Dendritic cell treated with granulocyte-macrophage colony-stimulating factor and Interleukin-4, amounts not matched to agents 40 ng/mL and 50 ng/mL, for 4 days (primary cell): Measurements from ENCODE around the gene TMEM233.
"Not testable (repeated sequence)": the region's sequence is repeated elsewhere in the genome, so short reads cannot be mapped to it uniquely, and the experiment has no call there.

ENCODE experiments used
- H3K27ac Mint-ChIP-seq: one replicate; pipeline ENCODE4 v1.8.0; 2022; ENCODE audit warnings: mild to moderate bottlenecking, mixed read lengths
- H3K27me3 Mint-ChIP-seq: one replicate; pipeline ENCODE4 v1.8.0; 2022; ENCODE audit warnings: mild to moderate bottlenecking, mixed read lengths
- H3K36me3 Mint-ChIP-seq: one replicate; pipeline ENCODE4 v1.8.0; 2022; ENCODE audit warnings: low read depth, mixed read lengths
- H3K4me1 Mint-ChIP-seq: one replicate; pipeline ENCODE4 v1.8.0; 2022; ENCODE audit warnings: low read depth, mixed read lengths
- H3K4me3 Mint-ChIP-seq: one replicate; pipeline ENCODE4 v1.8.0; 2022; ENCODE audit warnings: mild to moderate bottlenecking, moderate library complexity, mixed read lengths
- H3K9me3 Mint-ChIP-seq: one replicate; pipeline ENCODE4 v1.8.0; 2022; ENCODE audit warnings: mixed read lengths
- intact Hi-C: fragments of 100-400 bp; cut with micrococcal nuclease; formaldehyde crosslinking; loops from one replicate; pipeline ENCODE4 v1.15.0; 2022

Gene TMEM233

DNA sequence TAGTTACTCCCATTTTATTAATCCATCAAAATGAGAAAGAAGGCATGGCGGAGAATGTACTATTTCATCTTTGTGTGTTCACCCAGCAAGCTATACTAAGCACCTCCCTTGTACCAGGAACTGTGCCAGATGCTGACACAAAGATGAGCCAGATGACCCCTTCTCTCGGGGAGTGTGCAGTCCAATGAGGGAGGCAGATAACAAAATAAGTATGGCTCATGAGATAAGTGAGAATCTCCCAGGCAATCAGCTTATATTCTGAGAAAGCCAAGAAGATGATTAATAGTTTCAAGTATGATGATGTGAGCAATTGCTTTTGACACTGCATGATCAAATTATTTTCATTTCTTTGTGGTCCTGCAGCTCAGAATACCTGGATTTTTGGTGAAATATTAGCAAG is 1.3 kb upstream of the TMEM233 start:
- intact Hi-C loops, result no loop called here
- Mint-ChIP-seq H3K27me3 (peaks cover 51% of the 10 kb centered on the region), H3K27ac (no peak overlapping the region), H3K4me3 (no peak overlapping the region), H3K36me3 (no peaks in the 10 kb centered on the region), H3K9me3 (no peaks in the 10 kb centered on the region), H3K4me1 (no peaks in the 10 kb centered on the region)

DNA sequence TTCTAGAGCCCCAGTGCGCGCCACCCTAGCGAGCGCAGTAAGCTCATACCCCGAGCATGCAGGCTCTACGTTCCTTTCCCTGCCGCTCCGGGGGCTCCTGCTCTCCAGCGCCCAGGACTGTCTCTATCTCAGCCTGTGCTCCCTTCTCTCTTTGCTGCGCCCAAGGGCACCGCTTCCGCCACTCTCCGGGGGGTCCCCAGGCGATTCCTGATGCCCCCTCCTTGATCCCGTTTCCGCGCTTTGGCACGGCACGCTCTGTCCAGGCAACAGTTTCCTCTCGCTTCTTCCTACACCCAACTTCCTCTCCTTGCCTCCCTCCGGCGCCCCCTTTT is 791 bp downstream of the TMEM233 start:
- H3K4me3 Mint-ChIP-seq, result no peak overlapping the region
- H3K27me3 Mint-ChIP-seq, result peaks cover 54% of the 10 kb centered on the region
- no peaks in the 10 kb centered on the region for H3K36me3 Mint-ChIP-seq
- no peak overlapping the region for H3K27ac Mint-ChIP-seq
- H3K4me1 Mint-ChIP-seq, result no peaks in the 10 kb centered on the region
- intact Hi-C loops, result no loop called here
- H3K9me3 Mint-ChIP-seq, result no peaks in the 10 kb centered on the region

DNA sequence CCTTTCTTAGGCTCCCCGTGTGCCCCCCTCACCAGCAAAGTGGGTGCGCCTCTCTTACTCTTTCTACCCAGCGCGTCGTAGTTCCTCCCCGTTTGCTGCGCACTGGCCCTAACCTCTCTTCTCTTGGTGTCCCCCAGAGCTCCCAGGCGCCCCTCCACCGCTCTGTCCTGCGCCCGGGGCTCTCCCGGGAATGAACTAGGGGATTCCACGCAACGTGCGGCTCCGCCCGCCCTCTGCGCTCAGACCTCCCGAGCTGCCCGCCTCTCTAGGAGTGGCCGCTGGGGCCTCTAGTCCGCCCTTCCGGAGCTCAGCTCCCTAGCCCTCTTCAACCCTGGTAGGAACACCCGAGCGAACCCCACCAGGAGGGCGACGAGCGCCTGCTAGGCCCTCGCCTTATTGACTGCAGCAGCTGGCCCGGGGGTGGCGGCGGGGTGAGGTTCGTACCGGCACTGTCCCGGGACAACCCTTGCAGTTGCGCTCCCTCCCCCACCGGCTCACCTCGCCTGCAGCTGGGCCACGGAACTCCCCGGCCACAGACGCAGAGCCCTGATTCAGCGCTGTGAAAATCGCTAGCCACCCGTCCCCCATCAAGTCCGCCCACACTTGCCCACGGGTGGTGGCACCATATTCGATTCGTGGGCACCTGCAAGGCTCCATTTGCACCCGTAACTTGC is 1.3 kb downstream of the TMEM233 start:
- H3K9me3 Mint-ChIP-seq, result no peaks in the 10 kb centered on the region
- no peak overlapping the region for H3K27ac Mint-ChIP-seq
- peaks cover 56% of the 10 kb centered on the region for H3K27me3 Mint-ChIP-seq
- H3K4me3 Mint-ChIP-seq, result no peak overlapping the region
- no peaks in the 10 kb centered on the region for H3K36me3 Mint-ChIP-seq
- no peaks in the 10 kb centered on the region for H3K4me1 Mint-ChIP-seq
- intact Hi-C loops, result no loop called here

DNA sequence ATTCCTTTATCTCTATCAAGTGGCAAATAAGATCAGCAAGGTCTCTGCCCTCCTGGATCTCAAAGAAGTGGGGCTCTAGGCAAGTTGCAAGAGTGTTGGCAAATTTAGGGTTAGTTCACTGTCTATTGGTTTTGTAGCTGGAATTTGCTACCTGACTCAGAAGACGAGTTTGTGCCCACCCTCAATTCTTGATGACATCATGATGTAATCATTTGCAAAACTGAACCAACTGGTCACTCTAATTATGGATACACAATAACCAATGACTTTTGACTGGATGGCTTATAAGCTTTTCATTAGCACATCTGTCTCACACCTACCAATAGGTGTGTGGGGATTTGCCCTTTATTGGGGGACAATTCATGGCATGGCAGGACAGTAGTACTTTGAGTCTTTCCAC is 4.6 kb downstream of the TMEM233 start:
- H3K36me3 Mint-ChIP-seq, result no peaks in the 10 kb centered on the region
- H3K27ac Mint-ChIP-seq, result no peak overlapping the region
- H3K4me1 Mint-ChIP-seq, result no peaks in the 10 kb centered on the region
- H3K9me3 Mint-ChIP-seq, result no peaks in the 10 kb centered on the region
- intact Hi-C loops, result no loop called here
- no peak overlapping the region for H3K4me3 Mint-ChIP-seq
- H3K27me3 Mint-ChIP-seq, result peaks cover 47% of the 10 kb centered on the region

DNA sequence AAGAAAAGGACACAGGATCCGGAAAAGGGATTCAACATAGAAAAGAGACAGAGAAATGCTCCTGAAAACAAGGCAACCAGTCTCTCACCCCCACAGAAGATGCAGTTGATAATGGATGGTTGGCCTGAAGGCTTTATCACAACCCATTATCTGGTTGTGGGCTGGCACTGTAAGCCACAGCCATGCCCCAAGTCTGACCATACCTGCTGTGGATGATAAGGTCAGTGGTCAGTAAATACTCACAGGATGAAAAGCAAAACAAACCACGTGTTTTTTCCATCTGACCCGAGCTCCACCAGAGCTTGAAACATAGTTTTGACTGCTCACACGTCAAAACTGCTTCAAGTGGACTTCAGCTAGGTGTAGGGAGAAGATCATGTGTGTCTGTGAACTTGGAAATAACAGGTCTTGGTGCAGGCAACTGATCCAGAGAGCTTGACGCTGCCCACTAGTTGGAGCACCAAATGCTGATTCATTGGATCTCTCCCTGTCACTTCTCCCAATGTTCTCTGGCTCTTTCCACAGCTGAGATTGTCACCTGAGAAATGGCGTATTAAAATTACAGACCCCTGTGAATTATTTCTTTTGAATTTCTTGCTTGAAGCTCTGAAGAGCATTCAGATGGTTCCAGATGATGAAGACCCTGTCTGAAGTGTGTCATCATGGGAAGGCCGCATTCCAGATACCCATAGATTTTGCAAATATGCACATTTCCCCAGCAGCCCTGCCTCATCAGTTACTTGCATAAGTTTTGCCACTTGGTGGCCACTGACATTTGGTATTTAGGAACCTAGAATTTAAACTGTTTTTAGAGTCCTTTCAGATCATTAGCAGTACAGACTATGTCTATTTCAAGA is 8.5 kb downstream of the TMEM233 start:
- intact Hi-C loops, result no loop called here
- Mint-ChIP-seq H3K36me3 (no peaks in the 10 kb centered on the region), H3K27me3 (peaks cover 14% of the 10 kb centered on the region), H3K27ac (no peak overlapping the region), H3K4me3 (no peak overlapping the region), H3K4me1 (no peaks in the 10 kb centered on the region), H3K9me3 (no peaks in the 10 kb centered on the region)

DNA sequence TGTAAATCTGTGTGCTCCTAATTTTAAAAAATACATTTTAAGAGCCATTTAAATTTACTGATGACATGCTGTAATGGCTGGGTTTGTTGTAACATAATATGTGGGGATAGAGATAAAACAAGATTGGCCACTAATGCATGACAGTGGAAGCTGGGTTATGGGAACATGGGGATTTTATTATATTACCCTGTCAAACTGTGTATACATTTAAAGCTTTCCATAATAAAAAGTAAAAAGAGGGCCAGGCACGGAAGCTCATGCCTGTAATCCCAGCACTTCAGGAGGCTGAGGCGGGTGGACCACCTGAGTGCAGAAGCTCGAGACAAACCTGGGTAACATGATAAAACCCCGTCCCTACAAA is 9.1 kb downstream of the TMEM233 start:
- no peak overlapping the region for H3K27ac Mint-ChIP-seq

DNA sequence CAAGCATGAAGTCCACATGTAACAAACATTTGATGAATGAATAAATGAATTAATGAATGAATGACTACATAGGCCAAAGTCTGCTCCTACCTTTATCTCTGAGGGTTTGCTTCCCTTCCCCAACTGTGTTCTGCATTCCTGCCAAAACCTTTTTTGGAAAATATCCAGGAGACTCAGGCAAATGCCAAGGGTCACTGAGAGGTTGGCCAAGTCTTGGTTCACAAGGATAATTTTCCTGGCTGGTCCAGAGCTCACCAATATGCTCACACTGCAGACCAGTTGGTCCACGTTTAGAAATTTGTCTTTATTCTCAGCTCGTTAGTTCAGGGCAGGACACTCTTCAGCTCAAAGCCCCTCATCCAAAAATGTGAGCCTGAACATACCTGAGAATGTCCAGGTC is 10.2 kb downstream of the TMEM233 start:
- no peak overlapping the region for H3K4me3 Mint-ChIP-seq
- no peaks in the 10 kb centered on the region for H3K36me3 Mint-ChIP-seq
- H3K9me3 Mint-ChIP-seq, result no peaks in the 10 kb centered on the region
- H3K27me3 Mint-ChIP-seq, result peaks cover 11% of the 10 kb centered on the region
- intact Hi-C loops, result no loop called here
- no peaks in the 10 kb centered on the region for H3K4me1 Mint-ChIP-seq
- no peak overlapping the region for H3K27ac Mint-ChIP-seq

More for the DNA sequence above, 9.1 kb downstream of the TMEM233 start:
- H3K27me3 Mint-ChIP-seq, result peaks cover 14% of the 10 kb centered on the region
- H3K36me3 Mint-ChIP-seq, result no peaks in the 10 kb centered on the region
- intact Hi-C loops, result no loop called here
- no peaks in the 10 kb centered on the region for H3K4me1 Mint-ChIP-seq
- no peaks in the 10 kb centered on the region for H3K9me3 Mint-ChIP-seq
- no peak overlapping the region for H3K4me3 Mint-ChIP-seq

DNA sequence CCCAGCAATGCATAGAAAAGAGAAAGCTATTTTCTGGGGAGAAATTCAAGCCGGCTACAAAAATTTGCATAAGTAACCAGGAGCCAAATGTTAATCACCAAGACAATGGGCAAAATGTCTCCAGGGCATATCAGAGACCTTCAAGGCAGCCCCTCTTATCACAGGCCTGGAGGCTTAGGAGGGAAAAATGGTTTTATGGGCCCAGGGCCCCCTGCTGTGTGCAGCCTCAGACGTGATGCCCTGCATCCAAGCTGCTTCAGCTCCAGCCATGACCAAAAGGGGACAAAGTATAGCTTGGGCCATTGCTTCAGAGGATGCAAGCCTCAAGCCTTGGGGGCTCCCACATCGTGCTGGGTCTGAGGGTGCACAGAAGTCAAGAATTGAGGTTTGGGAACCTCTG is 15.8 kb downstream of the TMEM233 start:
- Mint-ChIP-seq H3K27ac (no peak overlapping the region), H3K4me3 (no peak overlapping the region), H3K27me3 (peaks cover 7% of the 10 kb centered on the region), H3K4me1 (no peaks in the 10 kb centered on the region), H3K9me3 (no peaks in the 10 kb centered on the region), H3K36me3 (no peaks in the 10 kb centered on the region)
- intact Hi-C loops, result no loop called here

DNA sequence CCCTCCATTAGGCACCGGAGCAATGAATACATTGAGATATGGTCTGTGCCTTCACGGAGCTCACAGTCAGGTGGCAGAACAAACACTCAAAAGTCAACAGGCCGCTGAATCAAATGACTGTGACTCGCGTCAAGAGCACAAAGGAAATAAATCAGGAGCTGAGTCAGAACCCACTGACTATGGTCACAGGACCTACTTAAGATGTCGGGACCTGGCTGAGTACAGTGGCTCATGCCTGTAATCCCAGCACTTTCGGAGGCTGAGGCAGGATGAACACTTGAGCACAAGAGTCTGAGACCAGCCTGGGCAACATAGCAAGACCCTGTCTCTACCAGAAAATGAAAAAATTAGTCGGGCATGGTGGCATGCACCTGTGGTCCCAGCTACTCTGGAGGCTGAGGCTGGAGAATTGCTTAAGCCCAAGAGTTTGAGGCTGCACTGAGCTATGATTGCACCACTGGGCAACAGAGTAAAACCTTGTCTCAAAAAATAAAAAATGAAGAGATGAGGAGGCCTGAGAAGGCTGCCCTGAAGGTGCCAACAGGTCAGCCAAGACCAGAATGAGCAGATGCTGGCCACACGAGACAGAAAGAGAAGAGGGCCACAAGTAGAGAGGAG is 19.9 kb downstream of the TMEM233 start:
- Mint-ChIP-seq H3K4me1 (no peaks in the 10 kb centered on the region), H3K4me3 (no peak overlapping the region), H3K9me3 (peaks cover 3% of the 10 kb centered on the region), H3K27ac (no peak overlapping the region), H3K27me3 (peaks cover 5% of the 10 kb centered on the region), H3K36me3 (no peaks in the 10 kb centered on the region)
- intact Hi-C loops, result no loop called here

DNA sequence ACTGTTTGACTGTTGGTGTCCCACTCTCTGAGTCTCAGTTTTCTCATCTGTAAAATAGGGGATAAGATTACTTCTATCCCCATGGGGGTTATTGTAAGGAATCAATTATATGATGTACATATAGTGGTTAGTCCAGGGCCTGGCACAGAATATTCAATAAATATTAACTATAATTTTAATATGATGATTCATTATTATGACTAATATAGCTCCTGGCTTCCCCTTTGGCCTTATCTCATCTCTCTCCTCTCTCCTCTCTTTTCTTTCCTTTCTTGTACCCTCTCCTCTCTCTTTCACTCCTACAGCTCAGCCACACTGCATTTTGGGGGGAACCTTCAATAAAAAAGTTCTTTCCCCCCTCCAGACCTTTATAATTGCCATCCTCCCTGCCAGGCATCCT is 21.1 kb downstream of the TMEM233 start:
- H3K36me3 Mint-ChIP-seq, result no peaks in the 10 kb centered on the region
- peaks cover 13% of the 10 kb centered on the region for H3K9me3 Mint-ChIP-seq
- H3K27ac Mint-ChIP-seq, result no peak overlapping the region
- H3K27me3 Mint-ChIP-seq, result peaks cover 2% of the 10 kb centered on the region
- intact Hi-C loops, result no loop called here
- H3K4me1 Mint-ChIP-seq, result no peaks in the 10 kb centered on the region
- H3K4me3 Mint-ChIP-seq, result no peak overlapping the region

DNA sequence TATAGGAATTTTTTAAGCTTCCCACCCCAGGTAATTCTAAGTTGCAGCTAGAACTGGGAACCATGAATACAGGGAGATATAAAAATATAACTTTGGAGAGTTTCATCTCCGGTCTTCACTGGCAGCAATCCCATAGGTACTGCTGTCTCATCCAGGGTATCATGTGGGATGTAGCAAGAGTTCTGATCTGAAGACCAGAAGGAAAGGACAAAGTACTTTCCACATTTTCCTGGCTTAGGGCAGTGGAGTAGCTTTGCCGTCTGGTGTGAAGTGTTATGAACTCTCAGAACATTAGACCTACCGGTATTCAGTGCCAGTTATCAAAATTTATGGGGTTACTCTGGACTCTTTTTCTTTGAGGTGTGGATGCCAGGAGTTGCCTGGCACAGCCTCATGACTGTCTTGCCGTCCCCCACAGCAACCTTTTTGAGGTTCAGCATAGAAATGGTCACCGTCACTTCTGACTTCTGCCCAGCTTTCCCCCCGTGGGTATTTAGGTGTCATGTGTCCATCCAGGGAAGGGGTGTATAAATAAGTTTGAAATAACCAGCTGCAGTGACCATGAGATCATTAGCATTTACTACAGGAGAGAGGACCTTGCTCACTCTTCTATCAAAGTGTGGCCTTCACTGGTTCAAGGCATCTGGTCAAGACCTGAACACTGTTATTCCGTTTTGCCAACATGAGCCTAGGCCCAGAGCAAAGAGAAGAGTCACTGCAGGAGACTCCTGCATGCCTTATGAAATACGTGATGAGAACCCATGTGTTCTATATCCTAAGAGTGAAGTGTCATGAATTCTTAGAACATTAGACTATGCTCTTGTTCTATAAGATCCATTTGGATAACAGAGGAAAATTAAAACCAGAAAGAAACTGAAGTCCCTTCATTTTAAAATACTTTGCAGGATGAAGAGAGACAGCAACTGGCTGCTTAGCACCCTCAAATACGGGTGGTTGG is 22.2 kb downstream of the TMEM233 start:
- Mint-ChIP-seq H3K4me1 (no peaks in the 10 kb centered on the region), H3K9me3 (peaks cover 13% of the 10 kb centered on the region), H3K36me3 (no peaks in the 10 kb centered on the region), H3K27ac (no peak overlapping the region), H3K4me3 (no peak overlapping the region), H3K27me3 (peaks cover 2% of the 10 kb centered on the region)
- intact Hi-C loops, result no loop called here

DNA sequence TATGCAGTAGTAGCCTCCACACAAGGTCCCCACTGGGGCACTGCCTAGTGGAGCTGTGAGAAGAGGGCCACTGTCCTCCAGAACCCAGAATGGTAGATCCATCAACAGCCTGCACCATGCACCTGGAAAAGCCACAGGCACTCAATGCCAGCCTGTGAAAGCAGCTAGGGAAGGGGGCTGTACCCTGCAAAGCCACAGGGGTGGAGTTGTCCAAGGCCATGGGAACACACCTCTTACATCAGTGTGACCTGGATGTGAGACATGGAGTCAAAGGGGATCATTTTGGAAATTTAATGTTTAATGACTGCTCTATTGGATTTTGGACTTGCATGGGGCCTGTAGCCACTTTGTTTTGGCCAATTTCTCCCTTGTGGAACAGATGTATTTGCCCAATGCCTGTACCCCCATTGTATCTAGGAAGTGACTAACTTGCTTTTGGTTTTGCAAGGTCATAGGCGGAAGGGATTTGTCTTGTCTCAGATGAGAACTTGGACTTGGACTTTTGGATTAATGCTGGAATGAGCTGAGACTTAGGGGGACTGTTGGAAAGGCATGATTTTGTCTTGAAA is 24.8 kb downstream of the TMEM233 start:
- H3K9me3 Mint-ChIP-seq, result peaks cover 13% of the 10 kb centered on the region
- H3K27ac Mint-ChIP-seq, intact Hi-C loops, H3K4me1 Mint-ChIP-seq, H3K27me3 Mint-ChIP-seq, H3K4me3 Mint-ChIP-seq, H3K36me3 Mint-ChIP-seq: not testable (repeated sequence)

DNA sequence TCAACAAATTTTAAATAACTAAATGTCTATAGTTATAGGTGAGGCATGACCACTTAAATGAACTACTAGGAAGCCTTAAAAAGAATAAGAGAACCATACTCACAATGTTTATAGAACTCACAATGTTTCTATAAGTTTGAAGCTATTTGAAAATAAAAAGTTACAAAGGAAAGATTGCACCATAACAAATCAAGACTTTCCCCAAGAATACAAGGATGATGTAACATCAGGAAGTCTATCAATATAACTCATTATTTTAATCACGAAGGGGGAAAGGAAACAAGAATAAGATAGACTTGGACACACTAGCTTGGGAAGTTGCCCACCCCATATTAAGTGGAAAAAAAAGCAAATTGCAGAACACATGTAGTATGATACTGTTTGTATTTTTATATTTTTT is 26.9 kb downstream of the TMEM233 start:
- no peak overlapping the region for H3K27ac Mint-ChIP-seq
- intact Hi-C loops, result no loop called here
- no peaks in the 10 kb centered on the region for H3K36me3 Mint-ChIP-seq
- no peak overlapping the region for H3K4me3 Mint-ChIP-seq
- peaks cover 9% of the 10 kb centered on the region for H3K27me3 Mint-ChIP-seq
- H3K9me3 Mint-ChIP-seq, result peaks cover 13% of the 10 kb centered on the region
- H3K4me1 Mint-ChIP-seq, result no peaks in the 10 kb centered on the region
